H9 (cell line): Measurements from ENCODE around the gene TMBIM6. TPM values are rescaled to one million over a fixed set of nuclear protein-coding genes. Genes with fewer than 3 reads are reported as not detected.

Experiments used
- DNase-seq: peaks from one replicate; pipeline ENCODE4 v3.0.0-alpha.2; 2017
- H2AFZ ChIP-seq: one replicate; pipeline ENCODE4 v1.6.1; 2013; ENCODE audit warnings: mild to moderate bottlenecking, low read length, control low read depth, moderate library complexity
- H2AK5ac ChIP-seq: 2 replicates; pipeline ENCODE4 v1.6.1; 2013; ENCODE audit warnings: low read length, control low read depth, mixed read lengths; ENCODE audit not compliant: insufficient read length
- H2BK120ac ChIP-seq: one replicate; pipeline ENCODE4 v1.6.1; 2013; ENCODE audit warnings: low read depth, mild to moderate bottlenecking, low read length, control low read depth, inconsistent platforms; ENCODE audit not compliant: poor library complexity, severe bottlenecking
- H2BK12ac ChIP-seq: 2 replicates; pipeline ENCODE4 v1.6.1; 2013; ENCODE audit warnings: low read length, control low read depth, mixed read lengths, low read depth; ENCODE audit not compliant: insufficient read length
- H2BK15ac ChIP-seq: 2 replicates; pipeline ENCODE4 v1.6.1; 2013; ENCODE audit warnings: low read depth, low read length, control low read depth
- H2BK20ac ChIP-seq: one replicate; pipeline ENCODE4 v1.6.1; 2013; ENCODE audit warnings: low read depth, mild to moderate bottlenecking, low read length, control low read depth, inconsistent platforms; ENCODE audit not compliant: poor library complexity, severe bottlenecking
- H2BK5ac ChIP-seq: 2 replicates; pipeline ENCODE4 v1.6.1; 2013; ENCODE audit warnings: low read length, control low read depth, mixed read lengths; ENCODE audit not compliant: insufficient read length
- H3K14ac ChIP-seq: 2 replicates; pipeline ENCODE4 v1.6.1; 2013; ENCODE audit warnings: low read length, control low read depth; ENCODE audit not compliant: insufficient read depth
- H3K18ac ChIP-seq: 2 replicates; pipeline ENCODE4 v1.6.1; 2013; ENCODE audit warnings: low read depth, mild to moderate bottlenecking, mixed read lengths, low read length, control low read depth; ENCODE audit not compliant: insufficient read length
- H3K23ac ChIP-seq: 2 replicates; pipeline ENCODE4 v1.6.1; 2013; ENCODE audit warnings: low read length, control low read depth, mixed read lengths, low read depth; ENCODE audit not compliant: insufficient read length
- H3K23me2 ChIP-seq: 2 replicates; pipeline ENCODE4 v1.6.1; 2013; ENCODE audit warnings: low read depth, mild to moderate bottlenecking, mixed read lengths, low read length, control low read depth; ENCODE audit not compliant: insufficient read length, poor library complexity, severe bottlenecking
- H3K27ac ChIP-seq: 2 replicates; pipeline ENCODE4 v1.5.1; 2013; ENCODE audit warnings: low read length, control low read depth, mixed read lengths, low read depth; ENCODE audit not compliant: insufficient read length
- H3K27me3 ChIP-seq: 2 replicates; pipeline ENCODE4 v1.6.1; 2013; ENCODE audit warnings: low read length, control low read depth, inconsistent platforms; ENCODE audit not compliant: insufficient read depth
- H3K4ac ChIP-seq: 2 replicates; pipeline ENCODE4 v1.6.1; 2013; ENCODE audit warnings: low read depth, mild to moderate bottlenecking, control low read depth, inconsistent platforms, low read length, moderate library complexity
- H3K4me1 ChIP-seq: 2 replicates; pipeline ENCODE4 v1.6.1; 2013; ENCODE audit warnings: low read length, control low read depth, inconsistent platforms; ENCODE audit not compliant: insufficient read depth
- H3K4me2 ChIP-seq: 2 replicates; pipeline ENCODE4 v1.6.1; 2013; ENCODE audit warnings: low read length, control low read depth, mixed read lengths; ENCODE audit not compliant: insufficient read length, insufficient read depth
- H3K56ac ChIP-seq: 2 replicates; pipeline ENCODE4 v1.6.1; 2013; ENCODE audit warnings: low read depth, mild to moderate bottlenecking, mixed read lengths, low read length, control low read depth; ENCODE audit not compliant: insufficient read length
- H3K79me1 ChIP-seq: 2 replicates; pipeline ENCODE4 v1.6.1; 2013; ENCODE audit warnings: low read depth, mild to moderate bottlenecking, moderate library complexity, low read length, control low read depth, inconsistent platforms; ENCODE audit not compliant: insufficient read depth, poor library complexity, severe bottlenecking
- H3K79me2 ChIP-seq: 2 replicates; pipeline ENCODE4 v1.6.1; 2013; ENCODE audit warnings: low read length, control low read depth, inconsistent platforms; ENCODE audit not compliant: insufficient read depth
- H3K9ac ChIP-seq: 2 replicates; pipeline ENCODE4 v1.6.1; 2013; ENCODE audit warnings: low read length, control low read depth, mixed read lengths; ENCODE audit not compliant: insufficient read length; ENCODE audit errors: extremely low read depth
- H3K9me3 ChIP-seq: one replicate; pipeline ENCODE4 v1.6.1; 2013; ENCODE audit warnings: low read depth, low read length, inconsistent platforms; ENCODE audit not compliant: control insufficient read depth
- H3T11ph ChIP-seq: one replicate; pipeline ENCODE4 v1.6.1; 2013; ENCODE audit warnings: mild to moderate bottlenecking, low read length, control low read depth, inconsistent platforms
- H4K20me1 ChIP-seq: one replicate; pipeline ENCODE4 v1.6.1; 2013; ENCODE audit not compliant: control insufficient read depth, insufficient read length, insufficient read depth
- H4K5ac ChIP-seq: 2 replicates; pipeline ENCODE4 v1.6.1; 2013; ENCODE audit warnings: low read depth, mild to moderate bottlenecking, mixed read lengths, low read length, control low read depth; ENCODE audit not compliant: insufficient read length
- H4K8ac ChIP-seq: replicated peaks from 2 replicates; pipeline ENCODE4 v1.6.1; 2013; ENCODE audit warnings: low read length, control low read depth, mixed read lengths, low read depth; ENCODE audit not compliant: insufficient read length
- H4K91ac ChIP-seq: 2 replicates; pipeline ENCODE4 v1.6.1; 2013; ENCODE audit warnings: low read depth, mild to moderate bottlenecking, moderate library complexity, mixed read lengths, low read length, control low read depth; ENCODE audit not compliant: insufficient read length
- H3K27ac Mint-ChIP-seq, 3 experiments: 2 replicates in 2 of 3; 3 replicates in 1 of 3; pipeline ENCODE4 v1.8.0; 2020 to 2021; ENCODE audit warnings: mixed read lengths in 3 of 3, mild to moderate bottlenecking in 1 of 3, moderate library complexity in 1 of 3
- H3K27me3 Mint-ChIP-seq: 2 replicates; pipeline ENCODE4 v1.8.0; 2021; ENCODE audit warnings: low read depth, mild to moderate bottlenecking, moderate library complexity, mixed read lengths
- H3K36me3 Mint-ChIP-seq, 3 experiments: 2 replicates in 2 of 3; 3 replicates in 1 of 3; pipeline ENCODE4 v1.8.0; 2020 to 2021; ENCODE audit warnings: low read depth in 3 of 3, mixed read lengths in 3 of 3; ENCODE audit not compliant: insufficient read depth in 1 of 3
- H3K4me1 Mint-ChIP-seq, 2 experiments: 2 replicates each; pipeline ENCODE4 v1.8.0; 2020; ENCODE audit warnings: mixed read lengths in 2 of 2
- H3K4me3 Mint-ChIP-seq, 2 experiments: 2 replicates in 1 of 2; 3 replicates in 1 of 2; pipeline ENCODE4 v1.8.0; 2020 to 2021; ENCODE audit warnings: mild to moderate bottlenecking in 2 of 2, mixed read lengths in 2 of 2, moderate library complexity in 1 of 2
- H3K9me3 Mint-ChIP-seq, 2 experiments: 2 replicates in 1 of 2; 3 replicates in 1 of 2; pipeline ENCODE4 v1.8.0; 2020; ENCODE audit warnings: mild to moderate bottlenecking in 2 of 2, mixed read lengths in 2 of 2, moderate library complexity in 1 of 2
- WGBS: extraction: QIAGEN DNeasy Blood & Tissue Kit; methylation state at CpG from one replicate; pipeline ENCODE4 v1.1.7; 2013; ENCODE audit warnings: missing lambda C conversion rate, low lambda C conversion rate, mixed read lengths; ENCODE audit not compliant: insufficient read length; ENCODE audit errors: extremely low coverage; 5-methylcytosine and 5-hydroxymethylcytosine counted together
- total RNA-seq: library from RNA; stranded (reverse); gene quantifications from 2 replicates; pipeline ENCODE4 v1.2.1, GENCODE V29; 2021
- TF ChIP-seq, protein P1 (sequence below): fragments of 200-600 bp; sonication (generic); conservative IDR thresholded peaks from 3 replicates; pipeline ENCODE4 v1.8.0; 2021; ENCODE audit warnings: antibody characterized with exemption, mild to moderate bottlenecking

Gene TMBIM6
- total RNA-seq, 1 experiment from 2014 or later, result 362 TPM

DNA sequence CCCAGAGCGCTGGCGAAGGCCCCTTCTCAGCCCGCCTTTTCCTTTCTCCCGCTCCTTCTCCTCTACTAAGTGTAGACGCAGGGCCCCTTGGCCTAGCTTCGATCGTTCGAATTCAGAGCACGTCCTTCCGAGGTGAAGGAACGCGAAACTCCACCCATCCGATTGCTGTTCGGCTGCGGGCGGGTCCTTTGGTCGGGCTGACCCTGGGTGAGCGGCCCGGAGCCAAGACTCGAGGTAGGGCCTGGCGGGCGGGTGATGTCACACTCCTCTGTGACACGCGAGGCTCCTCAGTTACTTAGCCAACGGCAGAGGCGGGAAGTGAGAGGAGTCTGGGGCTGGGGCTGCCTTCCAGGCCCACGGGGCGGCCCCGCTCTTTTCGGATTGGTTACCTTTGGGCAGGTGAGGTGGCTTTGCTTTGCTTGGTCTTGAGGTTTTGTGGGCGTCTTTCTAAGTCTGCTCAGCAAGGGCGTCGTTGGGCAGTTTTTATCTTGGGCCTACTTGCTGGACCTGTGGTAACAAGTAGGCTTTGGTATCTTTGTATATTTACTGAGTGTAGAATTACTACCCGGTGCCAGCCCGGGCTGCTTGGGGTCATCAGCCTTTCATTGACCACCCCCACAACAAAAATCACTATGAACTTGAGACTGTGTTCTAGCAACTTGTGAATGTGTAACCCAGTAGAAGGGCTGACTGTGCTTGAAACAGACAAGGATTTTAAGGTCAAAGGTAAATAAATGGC lies 694 bp downstream of the TMBIM6 start:
- peak overlapping the region; percentile 28 for H4K8ac ChIP-seq

More for the DNA sequence above, 694 bp downstream of the TMBIM6 start:
- H3K9ac ChIP-seq, result peak overlapping the region; percentile 99
- no peak overlapping the region for H2BK12ac ChIP-seq
- H2BK120ac ChIP-seq, result peak overlapping the region; percentile 40
- H3K9me3 ChIP-seq, result no peaks in the 10 kb centered on the region
- H3T11ph ChIP-seq, result no peak overlapping the region
- no peak overlapping the region for H4K91ac ChIP-seq
- no peak overlapping the region for H3K56ac ChIP-seq
- H3K14ac ChIP-seq, result peak overlapping the region; percentile 88
- no peak overlapping the region for H2AK5ac ChIP-seq
- H3K27me3 ChIP-seq, result no peaks in the 10 kb centered on the region
- Mint-ChIP-seq H3K4me3 (peak overlapping the region; percentile 91 to 96), H3K27ac (peak overlapping the region; percentile 99 to 100 (median 99)), H3K4me1 (peaks cover 25 to 29% of the 10 kb centered on the region in 2 experiments), H3K9me3 (no peaks in the 10 kb centered on the region; a peak in 1 of 5 replicates), H3K36me3 (peaks cover 0 to 18% (median 17%) of the 10 kb centered on the region in 3 experiments; a peak in 4 of 7 replicates), H3K27me3 (peaks cover 2% of the 10 kb centered on the region; the same call in 1 of the 2 replicates)
- H3K4me1 ChIP-seq, result no peaks in the 10 kb centered on the region
- DNase-seq, result peak; percentile 84
- H4K5ac ChIP-seq, result no peak overlapping the region
- H3K4ac ChIP-seq, result no peak overlapping the region
- WGBS, result no CpG with 5 or more reads among the region's 35 CpGs
- H2AFZ ChIP-seq, result no peak overlapping the region
- no peak overlapping the region for H2BK5ac ChIP-seq
- H3K79me2 ChIP-seq, result peaks cover 37% of the 10 kb centered on the region
- no peak overlapping the region for H2BK15ac ChIP-seq
- no peaks in the 10 kb centered on the region for H4K20me1 ChIP-seq
- H3K23ac ChIP-seq, result no peak overlapping the region
- H3K27ac ChIP-seq, result peak overlapping the region; percentile 94
- peak overlapping the region; percentile 58 for H3K18ac ChIP-seq
- TF ChIP-seq, protein P1, sequence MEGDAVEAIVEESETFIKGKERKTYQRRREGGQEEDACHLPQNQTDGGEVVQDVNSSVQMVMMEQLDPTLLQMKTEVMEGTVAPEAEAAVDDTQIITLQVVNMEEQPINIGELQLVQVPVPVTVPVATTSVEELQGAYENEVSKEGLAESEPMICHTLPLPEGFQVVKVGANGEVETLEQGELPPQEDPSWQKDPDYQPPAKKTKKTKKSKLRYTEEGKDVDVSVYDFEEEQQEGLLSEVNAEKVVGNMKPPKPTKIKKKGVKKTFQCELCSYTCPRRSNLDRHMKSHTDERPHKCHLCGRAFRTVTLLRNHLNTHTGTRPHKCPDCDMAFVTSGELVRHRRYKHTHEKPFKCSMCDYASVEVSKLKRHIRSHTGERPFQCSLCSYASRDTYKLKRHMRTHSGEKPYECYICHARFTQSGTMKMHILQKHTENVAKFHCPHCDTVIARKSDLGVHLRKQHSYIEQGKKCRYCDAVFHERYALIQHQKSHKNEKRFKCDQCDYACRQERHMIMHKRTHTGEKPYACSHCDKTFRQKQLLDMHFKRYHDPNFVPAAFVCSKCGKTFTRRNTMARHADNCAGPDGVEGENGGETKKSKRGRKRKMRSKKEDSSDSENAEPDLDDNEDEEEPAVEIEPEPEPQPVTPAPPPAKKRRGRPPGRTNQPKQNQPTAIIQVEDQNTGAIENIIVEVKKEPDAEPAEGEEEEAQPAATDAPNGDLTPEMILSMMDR, result no peak
- H3K4me2 ChIP-seq, result peak overlapping the region; percentile 79
- peaks cover 3% of the 10 kb centered on the region for H3K23me2 ChIP-seq
- no peaks in the 10 kb centered on the region for H3K79me1 ChIP-seq
- H2BK20ac ChIP-seq, result no peak overlapping the region
